H1 (cell line): Measurements from ENCODE around the gene CNST. TPM values are rescaled to one million over a fixed set of nuclear protein-coding genes. Genes with fewer than 3 reads are reported as not detected.

Experiments used
- E2F6 ChIP-seq: IDR thresholded peaks from 2 replicates; pipeline ENCODE4 v1.6.1; 2012; ENCODE audit warnings: inconsistent platforms
- GTF2F1 ChIP-seq: IDR thresholded peaks from 2 replicates; pipeline ENCODE4 v1.6.1; 2012; ENCODE audit warnings: low read depth, low read length, improper control_type of control experiment, borderline replicate concordance
- polyA plus RNA-seq, 7 experiments: library from polyadenylated mRNA; depleted of rRNA in 3 of 7; stranded (reverse) in 5 of 7; unstranded in 2 of 7; fragments of >200 nt in 5 of 7; fragments of 200-250 nt in 2 of 7; gene quantifications; 1 replicate in 5 of 7; 2 replicates in 1 of 7; 4 replicates in 1 of 7; pipeline versions ENCODE4 v1.2.1 to v1.2.3, GENCODE V29; 2011 to 2013; ENCODE audit warnings: missing spikeins in 2 of 7, mixed read lengths in 2 of 7
- total RNA-seq: library from RNA; stranded (reverse); fragmentation: NEBNext Ultra II Directional; extraction: Animal tissue kit (Norgen Biotek cat#: 25700); gene quantifications from 2 replicates; pipeline ENCODE4 v1.2.1, GENCODE V29; 2021

The CNST gene
- total and polyA plus RNA-seq, 2 of the 8 experiments (the other 6 are each of a cell fraction or from before 2014, with no cell fraction given) = 5.3 to 21.3 TPM

DNA sequence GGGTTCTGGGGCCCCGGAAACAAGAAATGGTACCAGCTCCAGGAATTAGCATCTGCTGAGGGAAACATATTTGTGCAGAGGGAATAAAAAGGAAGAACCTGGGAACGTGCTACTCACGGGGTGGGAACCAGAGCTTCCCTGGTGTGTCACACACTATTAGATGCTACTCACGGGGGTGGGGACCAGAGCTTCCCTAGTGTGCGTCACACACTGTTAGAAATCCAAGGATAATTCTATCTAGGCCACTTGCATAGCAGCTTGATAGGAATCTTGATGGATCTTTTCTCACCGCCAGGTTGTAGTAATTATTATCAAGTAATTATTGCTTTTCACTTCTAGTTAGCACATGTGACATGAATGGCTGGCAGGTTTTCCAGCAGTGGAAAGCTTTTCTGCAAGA, 103.4 kb downstream of the CNST start (continued):
- no peak for TF ChIP-seq GTF2F1
- TF ChIP-seq E2F6 = no peak
